ENCODE data around the gene SLC13A3. TPM values are rescaled to one million over a fixed set of nuclear protein-coding genes. Genes with fewer than 3 reads are reported as not detected.
A peak's percentile ranks its signal among the peaks of the same experiment; 100 is the strongest.

SLC13A3 gene
- total and polyA plus RNA-seq, 9 donors, result 0.36 to 7.1 (median 4.6) TPM

- intact Hi-C loops (cut with DNase I), result no loop called here
- Histone ChIP-seq H3K4me3 (no peak overlapping the region), H3K36me3 (no peaks in the 10 kb centered on the region), H3K27me3 (no peaks in the 10 kb centered on the region), H3K27ac (no peak overlapping the region), H3K4me1 (ENCODE audit: insufficient read depth) (peaks cover 3% of the 10 kb centered on the region), H3K9me3 (no peaks in the 10 kb centered on the region)
- DNase-seq, result no peak
- whole genome bisulfite sequencing, 3 donors, result 86 to 90% (median 89%) methylated on average over 5 of the region's 5 CpGs
- TF ChIP-seq POLR2A (IDR thresholded peaks at IDR 0.05), result no peak
- no peak for TF ChIP-seq EP300 (IDR thresholded peaks at IDR 0.05)
- no peak for TF ChIP-seq CTCF (IDR thresholded peaks at IDR 0.05)
These were observed 81.3 kb downstream of the SLC13A3 start for GRCh38 chr20:46569961-46570360.

- TF ChIP-seq EP300 (IDR thresholded peaks at IDR 0.05) (no peak), POLR2A (IDR thresholded peaks at IDR 0.05) (no peak), CTCF (IDR thresholded peaks at IDR 0.05) (no peak)
- Histone ChIP-seq H3K27me3 (no peaks in the 10 kb centered on the region), H3K4me3 (no peak overlapping the region), H3K9me3 (no peaks in the 10 kb centered on the region), H3K36me3 (no peaks in the 10 kb centered on the region), H3K27ac (no peak overlapping the region), H3K4me1 (ENCODE audit: insufficient read depth) (peaks cover 3% of the 10 kb centered on the region)
- intact Hi-C loops (cut with DNase I), result no loop called here
- 9 to 10% (median 9%) methylated on average over 10 of the region's 10 CpGs for WGBS, 3 donors
- DNase-seq, result peak; percentile 87 to 94 (median 91)
These were observed 82.6 kb downstream of the SLC13A3 start for GRCh38 chr20:46568570-46569129.

- WGBS, 3 donors, result 65 to 76% (median 68%) methylated on average over 10 of the region's 10 CpGs
- intact Hi-C loops (cut with DNase I), result no loop called here
- Histone ChIP-seq H3K27me3 (no peaks in the 10 kb centered on the region), H3K27ac (no peak overlapping the region), H3K4me3 (no peak overlapping the region), H3K4me1 (ENCODE audit: insufficient read depth) (peaks cover 8% of the 10 kb centered on the region), H3K9me3 (no peaks in the 10 kb centered on the region), H3K36me3 (no peaks in the 10 kb centered on the region)
- DNase-seq, result no peak
- no peak for TF ChIP-seq POLR2A (IDR thresholded peaks at IDR 0.05)
- no peak for TF ChIP-seq CTCF (IDR thresholded peaks at IDR 0.05)
- TF ChIP-seq EP300 (IDR thresholded peaks at IDR 0.05), result no peak
These were observed 85.1 kb downstream of the SLC13A3 start for GRCh38 chr20:46566125-46566524.

GRCh38 chr20:46564241-46564957 is 86.9 kb downstream of the SLC13A3 start:
- no peak for TF ChIP-seq POLR2A (IDR thresholded peaks at IDR 0.05)
- TF ChIP-seq EP300 (IDR thresholded peaks at IDR 0.05), result no peak
- no peak for TF ChIP-seq CTCF (IDR thresholded peaks at IDR 0.05)
- Histone ChIP-seq H3K4me1 (ENCODE audit: insufficient read depth) (peaks cover 8% of the 10 kb centered on the region), H3K36me3 (no peaks in the 10 kb centered on the region), H3K27me3 (no peaks in the 10 kb centered on the region), H3K27ac (no peak overlapping the region), H3K9me3 (no peaks in the 10 kb centered on the region), H3K4me3 (no peak overlapping the region)
- intact Hi-C loops (cut with DNase I), result loop anchor here in 1 of 4 donors (5.0 kb wide), 1 partner anchor 118 kb away; no protein-coding TSS in a partner anchor
- no peak for DNase-seq
- 64 to 79% (median 69%) methylated on average over 7 of the region's 7 CpGs for WGBS, 3 donors

All from ovary (tissue), 9 donors.